AG04449 (cell line): ENCODE data around the gene ATP8A2.

ENCODE experiments used
- CTCF ChIA-PET: fragments of 350-600 bp; formaldehyde crosslinking; extraction: SDS; loops from one replicate; lab custom pipeline; 2021; ENCODE audit warnings: antibody characterized with exemption; lab: Yijun Ruan, JAX
- POLR2A ChIA-PET: fragments of 400-600, 350-600 bp; formaldehyde crosslinking; extraction: SDS; loops from one replicate; lab custom pipeline; 2020; ENCODE audit warnings: antibody characterized with exemption, inconsistent platforms; lab: Yijun Ruan, JAX
- DNase-seq: peaks from one replicate; pipeline ENCODE4 v3.0.0-alpha.2; 2010; ENCODE audit warnings: low read depth, low spot score
- H3K4me3 ChIP-seq: 2 replicates; pipeline ENCODE4 v1.5.1; 2011; ENCODE audit warnings: low read depth, mild to moderate bottlenecking, control low read depth, low read length
- CTCF ChIP-seq: IDR thresholded peaks from one replicate; pipeline ENCODE4 v1.5.1; 2011; ENCODE audit warnings: mild to moderate bottlenecking, moderate library complexity, low read length, control low read depth, inconsistent platforms; ENCODE audit not compliant: insufficient read depth; ENCODE audit errors: missing control alignments

ATP8A2 gene

GRCh38 chr13:25881971-25882451, 510.2 kb downstream of the ATP8A2 start:
- no peak overlapping the region for H3K4me3 ChIP-seq
- no peak for TF ChIP-seq CTCF
- no peak for DNase-seq
- POLR2A ChIA-PET = no interaction called here
- CTCF ChIA-PET = no interaction called here

- H3K4me3 ChIP-seq = no peak overlapping the region
- no peak for TF ChIP-seq CTCF
- no peak for DNase-seq
- CTCF ChIA-PET = no interaction called here
- POLR2A ChIA-PET = no interaction called here
These were observed 510.9 kb downstream of the ATP8A2 start for GRCh38 chr13:25882466-25883357.

- no peak overlapping the region for H3K4me3 ChIP-seq
- ChIA-PET POLR2A (no interaction called here), CTCF (no interaction called here)
- DNase-seq = no peak
- TF ChIP-seq CTCF = no peak
These were observed 513.6 kb downstream of the ATP8A2 start for GRCh38 chr13:25885418-25885817.

GRCh38 chr13:25886438-25887214, 514.9 kb downstream of the ATP8A2 start:
- peak; percentile 71 for DNase-seq
- ChIA-PET POLR2A (no interaction called here), CTCF (no interaction called here)
- TF ChIP-seq CTCF = no peak
- H3K4me3 ChIP-seq = no peak overlapping the region

GRCh38 chr13:25887962-25888655, 516.3 kb downstream of the ATP8A2 start:
- POLR2A ChIA-PET = no interaction called here
- DNase-seq = no peak
- TF ChIP-seq CTCF = no peak
- CTCF ChIA-PET = no interaction called here
- no peak overlapping the region for H3K4me3 ChIP-seq
